MCF 10A (cell line): ENCODE measurements around the gene NPW. TPM values are rescaled to one million over a fixed set of nuclear protein-coding genes. Genes with fewer than 3 reads are reported as not detected.

ENCODE experiments used
- BruUV-seq: library from RNA; stranded (reverse); fragments of 400-500 nt; replicated peaks from 2 replicates; lab custom pipeline; 2021; lab: Mats Ljungman, UMichigan
- CTCF ChIA-PET: fragments of 300-600 bp; sonication (Branson Sonifier 250); formaldehyde crosslinking; extraction: SDS; loops from one replicate; lab custom pipeline; 2021; ENCODE audit warnings: antibody characterized with exemption, inconsistent platforms; lab: Yijun Ruan, JAX
- POLR2A ChIA-PET: fragments of 300-600, 350-650 bp; sonication (Branson Sonifier 250); formaldehyde crosslinking; extraction: SDS; loops from one replicate; lab custom pipeline; 2020; ENCODE audit warnings: antibody characterized with exemption, inconsistent platforms; lab: Yijun Ruan, JAX
- DNase-seq: peaks from one replicate; pipeline ENCODE4 v3.0.0-alpha.2; 2018; ENCODE audit not compliant: unreplicated experiment
- H3K27ac Mint-ChIP-seq: one replicate; pipeline ENCODE4 v1.8.0; 2022; ENCODE audit warnings: mild to moderate bottlenecking, low read depth, mixed read lengths; ENCODE audit not compliant: unreplicated experiment
- H3K27me3 Mint-ChIP-seq: one replicate; pipeline ENCODE4 v1.8.0; 2022; ENCODE audit warnings: mixed read lengths; ENCODE audit not compliant: insufficient read depth, unreplicated experiment
- H3K36me3 Mint-ChIP-seq: one replicate; pipeline ENCODE4 v1.8.0; 2022; ENCODE audit warnings: mild to moderate bottlenecking, moderate library complexity, mixed read lengths; ENCODE audit not compliant: insufficient read depth, unreplicated experiment
- H3K4me1 Mint-ChIP-seq: one replicate; pipeline ENCODE4 v1.8.0; 2022; ENCODE audit warnings: mixed read lengths; ENCODE audit not compliant: insufficient read depth, unreplicated experiment
- H3K4me3 Mint-ChIP-seq: one replicate; pipeline ENCODE4 v1.8.0; 2022; ENCODE audit warnings: mild to moderate bottlenecking, moderate library complexity, mixed read lengths; ENCODE audit not compliant: unreplicated experiment
- H3K9me3 Mint-ChIP-seq: one replicate; pipeline ENCODE4 v1.8.0; 2022; ENCODE audit warnings: mixed read lengths; ENCODE audit not compliant: unreplicated experiment
- CTCF ChIP-seq: fragments of 200-600 bp; IDR thresholded peaks from one replicate; pipeline ENCODE4 v1.8.0; 2022; ENCODE audit warnings: antibody characterized with exemption, mild to moderate bottlenecking; ENCODE audit not compliant: unreplicated experiment
- intact Hi-C: fragments of 100-400 bp; cut with micrococcal nuclease; formaldehyde crosslinking; loops from 2 replicates; pipeline ENCODE4 v1.14.1; 2022
- total RNA-seq: library from RNA; stranded (reverse); gene quantifications from 2 replicates; pipeline ENCODE4 v1.2.3, GENCODE V29; 2022

Gene NPW
- total RNA-seq, 1 experiment from 2014 or later = 4.9 TPM

DNA sequence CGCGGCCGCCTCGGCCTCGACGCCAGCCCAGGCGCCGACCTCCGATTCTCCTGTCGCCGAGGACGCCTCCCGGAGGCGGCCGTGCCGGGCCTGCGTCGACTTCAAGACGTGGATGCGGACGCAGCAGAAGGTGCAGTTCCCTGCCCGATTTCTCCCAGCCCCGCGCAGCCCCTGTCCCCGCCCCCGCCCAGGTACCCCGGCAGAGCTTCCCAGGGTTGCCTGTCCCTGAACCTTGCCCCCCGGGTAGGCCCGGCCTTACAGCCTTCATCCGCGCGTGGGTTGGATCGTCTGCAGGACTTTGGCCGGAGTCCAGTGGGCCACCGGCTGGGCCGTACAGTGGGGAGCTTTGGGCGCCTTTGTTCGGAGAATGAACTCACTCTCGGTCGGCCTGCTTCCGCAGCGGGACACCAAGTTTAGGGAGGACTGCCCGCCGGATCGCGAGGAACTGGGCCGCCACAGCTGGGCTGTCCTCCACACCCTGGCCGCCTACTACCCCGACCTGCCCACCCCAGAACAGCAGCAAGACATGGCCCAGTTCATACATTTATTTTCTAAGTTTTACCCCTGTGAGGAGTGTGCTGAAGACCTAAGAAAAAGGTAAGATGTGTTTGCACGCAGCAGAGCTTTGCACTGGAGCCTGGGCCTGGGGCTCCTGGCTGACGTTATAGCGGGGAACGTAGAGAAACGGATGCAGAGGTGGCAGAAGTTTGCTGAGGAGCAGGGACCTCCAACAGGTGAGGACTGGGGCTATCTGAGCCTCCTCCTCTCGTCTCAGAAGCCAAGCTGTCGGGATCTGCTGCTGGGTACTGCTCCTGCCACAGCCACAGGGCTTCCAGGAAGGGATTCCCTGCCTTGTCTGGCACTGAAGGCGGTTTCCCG, 35.0 kb upstream of the NPW start:
- no peaks in the 10 kb centered on the region for H3K27me3 Mint-ChIP-seq
- BruUV-seq = TSS peak; percentile 25
- TF ChIP-seq CTCF = no peak
- no peak overlapping the region for H3K27ac Mint-ChIP-seq
- CTCF ChIA-PET = interaction anchor here (1.0 kb wide), 1 partner anchor 155 kb away, joined by 4 read pairs; no protein-coding TSS in a partner anchor
- intact Hi-C loops = no loop called here
- DNase-seq = no peak
- POLR2A ChIA-PET = interaction anchor here (0.6 to 5.7 kb wide), 20 partner anchors 9 to 254 kb away, joined by 3 to 59 read pairs (median 4); partner anchors contain the start of genes NUBP2, RPS2, TBL3 and TRAF7
- H3K4me3 Mint-ChIP-seq = peak overlapping the region; percentile 76
- peaks cover 11% of the 10 kb centered on the region for H3K4me1 Mint-ChIP-seq
- H3K9me3 Mint-ChIP-seq = no peaks in the 10 kb centered on the region
- peaks cover 39% of the 10 kb centered on the region for H3K36me3 Mint-ChIP-seq

DNA sequence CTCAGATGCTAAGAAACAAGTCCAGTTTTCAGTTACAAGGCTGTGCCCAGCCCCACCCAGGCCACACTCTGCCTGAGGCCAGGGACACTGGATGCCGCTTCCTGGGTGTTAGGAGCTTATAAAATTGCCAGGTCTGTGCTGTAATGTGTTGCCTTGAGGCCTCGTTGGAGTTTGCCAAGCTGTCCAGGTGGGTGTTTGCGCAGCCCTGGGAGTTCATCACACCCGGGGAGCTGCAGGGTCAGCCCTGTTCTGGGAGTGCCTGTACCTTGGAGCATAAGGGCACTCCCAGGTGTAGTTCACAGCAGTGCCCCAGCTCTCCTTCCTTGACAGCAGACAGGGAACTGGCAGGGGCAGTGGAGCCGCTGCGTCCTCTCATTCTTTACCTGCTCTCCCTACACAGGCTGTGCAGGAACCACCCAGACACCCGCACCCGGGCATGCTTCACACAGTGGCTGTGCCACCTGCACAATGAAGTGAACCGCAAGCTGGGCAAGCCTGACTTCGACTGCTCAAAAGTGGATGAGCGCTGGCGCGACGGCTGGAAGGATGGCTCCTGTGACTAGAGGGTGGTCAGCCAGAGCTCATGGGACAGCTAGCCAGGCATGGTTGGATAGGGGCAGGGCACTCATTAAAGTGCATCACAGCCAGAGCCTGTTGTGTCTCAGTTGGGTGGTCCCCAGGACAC, 34.0 kb upstream of the NPW start:
- H3K27me3 Mint-ChIP-seq = no peaks in the 10 kb centered on the region
- ChIA-PET CTCF (interaction anchor here (0.6 to 1.1 kb wide), 4 partner anchors 39 to 155 kb away, joined by 3 to 5 read pairs (median 4); no protein-coding TSS in a partner anchor), POLR2A (interaction anchor here (0.5 to 5.7 kb wide), 13 partner anchors 10 to 203 kb away, joined by 3 to 59 read pairs (median 6); partner anchors contain the start of genes NPW, NUBP2, RPS2 and TBL3)
- no peak for TF ChIP-seq CTCF
- H3K9me3 Mint-ChIP-seq = no peaks in the 10 kb centered on the region
- peak overlapping the region; percentile 76 for H3K4me3 Mint-ChIP-seq
- H3K36me3 Mint-ChIP-seq = peaks cover 34% of the 10 kb centered on the region
- intact Hi-C loops = no loop called here
- DNase-seq = no peak
- no peak overlapping the region for H3K27ac Mint-ChIP-seq
- H3K4me1 Mint-ChIP-seq = peaks cover 11% of the 10 kb centered on the region
- no TSS peak for BruUV-seq

DNA sequence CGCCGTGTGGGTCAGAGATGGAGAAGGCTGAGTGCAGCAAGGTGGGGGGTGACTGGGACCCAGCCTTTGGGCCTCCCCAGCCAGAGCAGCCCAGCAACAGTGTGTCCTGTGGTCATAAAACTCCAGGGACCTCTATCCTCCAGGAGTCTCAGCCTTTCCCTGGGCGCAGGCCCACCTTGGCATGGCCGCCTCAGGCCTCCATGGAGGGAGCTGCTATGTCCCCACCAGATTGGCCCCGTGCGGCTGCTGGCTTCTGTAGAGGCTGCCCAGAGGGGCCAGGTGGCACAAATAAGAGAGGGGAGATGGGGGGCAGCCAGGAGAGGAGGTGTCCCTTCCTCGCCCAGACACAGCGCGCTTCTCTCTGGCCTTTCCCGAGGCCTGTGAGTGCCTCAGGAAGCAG, 32.4 kb upstream of the NPW start:
- no peak for TF ChIP-seq CTCF
- DNase-seq = no peak
- peaks cover 11% of the 10 kb centered on the region for H3K4me1 Mint-ChIP-seq
- H3K27ac Mint-ChIP-seq = no peak overlapping the region
- H3K4me3 Mint-ChIP-seq = no peak overlapping the region
- intact Hi-C loops = no loop called here
- no TSS peak for BruUV-seq
- H3K9me3 Mint-ChIP-seq = no peaks in the 10 kb centered on the region
- H3K36me3 Mint-ChIP-seq = peaks cover 34% of the 10 kb centered on the region
- ChIA-PET POLR2A (interaction anchor here (1.1 to 5.7 kb wide), 2 partner anchors 21 to 168 kb away, joined by 5 to 59 read pairs; partner anchors contain the start of genes TRAF7 and ZNF598), CTCF (interaction anchor here (0.7 to 1.9 kb wide), 2 partner anchors 17 kb away, joined by 3 to 6 read pairs; no protein-coding TSS in a partner anchor)
- no peaks in the 10 kb centered on the region for H3K27me3 Mint-ChIP-seq
